Germinal center (tissue), 1 donor: Measurements from ENCODE around the gene TNK2.
A peak's percentile ranks its signal among the peaks of the same experiment; 100 is the strongest.
"Not testable (repeated sequence)": the region's sequence is repeated elsewhere in the genome, so short reads cannot be mapped to it uniquely, and the experiment has no call there.

ENCODE experiments used
- DNase-seq: peaks from one replicate; pipeline ENCODE4 v3.0.0; 2012; ENCODE audit warnings: mixed read lengths, low spot score

The TNK2 gene

DNA sequence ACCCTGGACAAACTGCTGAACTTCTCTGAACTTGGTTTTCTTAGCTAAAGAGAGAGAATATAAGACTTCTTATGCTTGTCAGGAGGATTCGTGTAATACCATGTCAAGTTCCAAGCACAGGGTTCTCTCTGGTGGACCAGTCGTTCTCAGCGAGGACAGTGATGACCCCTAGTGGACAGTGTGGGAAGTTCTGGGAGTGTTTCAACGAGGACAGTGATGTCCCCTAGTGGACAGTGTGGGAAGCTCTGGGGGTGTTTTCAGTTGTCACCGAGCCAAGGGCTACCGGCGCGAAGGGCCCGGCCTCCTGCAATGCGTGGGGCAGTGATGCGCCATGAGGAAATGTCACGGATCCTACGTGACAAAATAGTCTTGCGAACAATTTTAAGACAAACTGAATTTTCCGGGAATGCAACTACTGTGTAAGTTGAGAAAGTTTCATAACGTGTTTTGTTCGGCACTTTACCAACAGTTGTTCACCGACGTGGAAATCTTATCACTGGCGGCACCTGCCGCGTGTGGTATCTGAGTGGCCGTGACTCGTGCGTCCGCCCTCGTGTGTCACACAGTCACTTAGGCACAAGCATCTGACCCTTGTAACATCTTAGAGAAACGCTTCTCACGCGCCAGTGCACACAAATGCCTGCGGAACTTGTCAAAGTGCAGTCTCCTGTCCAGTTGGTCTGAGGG lies 57.4 kb downstream of the TNK2 start:
- DNase-seq: peak; percentile 85

DNA sequence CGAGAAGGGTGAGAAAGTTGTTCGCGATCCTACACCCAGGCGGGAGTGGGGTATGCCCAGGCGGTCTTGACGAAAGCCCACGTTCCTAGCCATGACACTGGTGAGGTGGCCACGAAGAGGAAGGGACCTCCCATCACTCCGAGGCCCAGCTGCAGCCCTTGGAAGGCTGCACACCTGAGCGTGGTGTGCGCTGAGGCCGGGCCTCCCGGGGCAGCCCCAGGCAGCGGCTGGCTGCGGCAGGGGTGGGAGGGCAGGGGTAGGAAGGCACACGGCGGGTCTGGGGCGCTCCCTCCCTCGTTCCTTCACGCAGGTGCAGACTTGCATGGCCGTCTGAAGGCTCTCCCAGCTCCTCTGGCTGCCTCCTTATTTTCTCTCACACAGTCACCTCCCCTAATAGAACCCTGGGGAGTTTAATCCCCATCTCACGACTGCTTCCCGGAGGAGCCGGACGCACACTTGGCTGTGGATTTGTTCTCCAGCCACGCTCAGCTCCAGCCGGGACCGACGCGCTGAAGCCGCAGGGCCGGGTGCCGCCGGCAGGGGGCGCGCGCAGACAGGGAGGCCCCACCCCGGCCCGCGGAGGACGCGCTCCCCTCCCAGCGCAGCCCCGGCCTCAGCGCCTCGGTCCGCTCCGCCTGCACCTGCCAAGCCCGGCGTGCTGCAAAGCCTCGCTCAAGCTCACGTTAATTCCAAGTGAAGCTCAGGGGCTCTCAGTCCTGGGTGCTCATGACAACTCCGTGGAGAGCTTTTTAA lies 58.9 kb downstream of the TNK2 start:
- DNase-seq: peak; percentile 75

DNA sequence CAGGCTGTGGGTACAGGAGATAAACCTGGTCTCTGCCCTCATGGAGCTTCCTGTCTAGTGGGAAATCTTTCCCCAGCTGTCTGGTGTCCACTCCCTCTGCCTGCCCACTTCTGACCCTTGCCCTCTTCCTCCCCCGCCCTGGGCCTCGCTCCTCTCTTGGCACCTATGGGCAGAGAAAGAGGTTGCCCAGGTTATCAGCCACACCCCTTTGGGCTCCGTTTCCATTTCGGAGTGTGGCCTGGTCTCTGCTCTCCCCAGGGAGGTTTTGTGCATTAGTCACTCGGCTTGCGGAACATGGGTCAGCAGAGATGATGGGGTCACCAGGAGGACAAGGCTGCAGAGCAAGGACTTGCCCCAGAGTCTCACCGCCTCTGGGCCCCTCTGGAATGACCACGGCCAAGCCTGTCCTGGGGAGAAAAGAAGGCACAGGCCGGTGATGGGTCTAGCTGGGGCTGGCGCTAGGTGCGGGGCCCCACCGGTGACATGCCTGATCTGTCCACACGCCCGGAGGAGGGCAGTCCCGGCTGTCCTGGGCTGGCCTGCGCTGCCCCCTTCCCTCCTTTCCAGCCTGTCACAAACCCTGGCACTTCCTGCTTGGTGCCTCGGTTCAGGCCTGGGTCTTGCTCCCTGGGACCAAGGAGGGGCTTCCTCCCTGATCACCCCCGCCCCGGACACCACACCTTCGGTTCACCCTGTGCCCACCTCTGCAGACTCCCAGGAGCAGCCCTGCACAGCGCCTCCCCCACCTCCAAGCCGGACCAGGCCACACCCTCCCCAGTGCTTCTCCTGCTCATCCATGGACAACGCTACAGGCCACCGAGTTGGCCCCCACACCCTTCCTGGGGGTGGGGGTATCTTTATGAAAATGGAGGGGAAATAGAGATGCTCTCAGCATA lies 61.0 kb downstream of the TNK2 start:
- DNase-seq: no peak

DNA sequence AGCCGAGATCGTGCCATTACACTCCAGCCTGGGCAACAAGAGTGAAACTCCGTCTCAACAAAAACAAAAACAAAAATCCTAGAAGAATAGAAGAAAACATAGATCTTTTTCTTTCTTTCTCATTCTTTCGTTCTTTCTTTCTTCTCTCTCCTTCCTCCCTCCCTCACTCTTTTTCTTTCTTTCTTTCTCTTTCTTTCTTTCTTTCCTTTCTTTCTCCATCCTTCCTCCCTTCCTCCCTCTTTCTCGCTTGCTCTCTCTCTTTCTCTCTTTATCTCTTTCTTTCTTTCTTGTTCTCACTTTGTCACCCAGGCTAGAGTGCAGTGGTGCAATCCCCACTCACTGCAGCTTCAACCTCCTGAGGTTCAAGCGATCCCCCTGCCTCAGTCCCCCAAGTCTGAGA lies 62.9 kb downstream of the TNK2 start:
- no peak for DNase-seq

DNA sequence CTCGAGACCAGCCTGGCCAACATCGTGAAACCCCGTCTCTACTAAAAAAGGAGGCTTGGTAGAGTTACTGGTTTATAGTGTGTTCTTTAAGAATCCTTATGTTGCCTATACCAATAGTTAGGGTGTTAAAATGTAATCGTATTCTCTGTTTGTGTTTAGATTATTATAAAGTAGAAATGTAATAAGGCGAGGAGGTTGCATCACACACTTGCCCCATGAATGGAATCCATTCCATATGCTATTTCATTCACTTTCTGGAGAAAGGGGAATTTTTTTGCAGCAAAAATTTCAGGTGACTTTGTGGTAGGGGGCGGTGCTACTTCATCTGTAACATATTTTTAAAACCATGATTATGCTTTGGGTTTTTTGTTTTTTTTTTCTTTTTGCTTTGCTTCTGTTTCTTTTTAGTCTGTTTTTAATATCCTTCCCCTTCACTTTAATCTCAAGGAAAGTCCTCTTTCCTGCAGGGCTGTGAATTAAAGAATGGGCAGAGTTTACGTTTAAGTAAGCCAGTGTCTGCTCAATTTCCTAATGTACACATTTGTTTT lies 63.6 kb downstream of the TNK2 start:
- no peak for DNase-seq

DNA sequence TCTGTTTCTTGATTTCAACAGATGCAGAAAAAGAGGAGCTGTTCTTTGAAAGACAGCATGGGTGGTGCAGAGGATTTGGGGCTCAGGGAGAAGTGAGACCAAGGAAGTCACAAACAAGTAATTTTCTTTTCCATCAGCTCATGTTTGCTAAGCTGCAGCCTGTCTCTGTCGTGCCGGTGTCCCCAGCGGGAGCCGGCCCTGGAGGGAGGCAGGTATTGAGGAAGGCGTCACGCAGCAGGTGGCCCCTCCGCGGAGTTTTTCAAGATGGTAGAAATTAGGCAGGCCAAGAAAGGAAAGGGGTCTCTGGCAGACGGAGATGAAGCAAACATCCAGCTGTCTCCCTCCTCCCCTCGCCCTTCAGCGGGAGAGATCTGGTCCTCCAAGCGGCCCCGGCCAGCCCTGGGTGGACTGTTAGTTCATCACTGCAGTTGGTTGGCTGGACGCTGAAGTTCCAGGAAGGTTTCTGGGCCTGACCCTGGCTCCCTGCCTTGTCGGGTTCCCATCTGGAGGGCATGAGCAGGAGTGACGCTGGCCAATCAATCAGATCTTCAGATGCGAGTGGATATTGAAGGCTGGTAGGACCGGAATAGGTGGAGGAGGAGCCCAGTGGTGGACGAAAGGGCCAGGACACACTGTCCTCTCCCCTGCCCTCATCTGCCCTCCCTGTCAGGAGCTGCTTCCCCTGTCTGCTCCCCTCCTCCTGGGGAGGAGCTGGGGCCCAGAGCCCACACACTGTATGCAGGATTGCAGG lies 68.9 kb downstream of the TNK2 start:
- no peak for DNase-seq

DNA sequence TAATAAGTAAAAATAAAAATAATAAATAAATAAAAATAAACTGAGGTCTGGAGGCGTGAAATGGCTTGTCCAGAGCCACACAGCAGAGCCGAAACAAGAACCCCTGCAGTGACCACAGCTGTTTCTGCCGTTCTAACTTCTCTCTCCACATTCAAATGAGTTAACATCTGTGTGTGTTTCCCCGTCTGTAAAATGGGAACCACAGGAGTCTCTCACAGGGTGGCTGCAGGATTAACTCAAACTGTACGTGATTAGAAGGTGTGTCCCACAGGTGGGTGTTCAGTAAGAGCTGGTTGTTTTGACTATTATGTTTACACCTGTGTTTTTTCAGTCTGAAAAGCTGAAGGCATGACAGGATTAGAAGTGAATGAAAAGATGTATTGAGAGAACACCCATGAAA lies 69.6 kb downstream of the TNK2 start:
- peak; percentile 42 for DNase-seq

DNA sequence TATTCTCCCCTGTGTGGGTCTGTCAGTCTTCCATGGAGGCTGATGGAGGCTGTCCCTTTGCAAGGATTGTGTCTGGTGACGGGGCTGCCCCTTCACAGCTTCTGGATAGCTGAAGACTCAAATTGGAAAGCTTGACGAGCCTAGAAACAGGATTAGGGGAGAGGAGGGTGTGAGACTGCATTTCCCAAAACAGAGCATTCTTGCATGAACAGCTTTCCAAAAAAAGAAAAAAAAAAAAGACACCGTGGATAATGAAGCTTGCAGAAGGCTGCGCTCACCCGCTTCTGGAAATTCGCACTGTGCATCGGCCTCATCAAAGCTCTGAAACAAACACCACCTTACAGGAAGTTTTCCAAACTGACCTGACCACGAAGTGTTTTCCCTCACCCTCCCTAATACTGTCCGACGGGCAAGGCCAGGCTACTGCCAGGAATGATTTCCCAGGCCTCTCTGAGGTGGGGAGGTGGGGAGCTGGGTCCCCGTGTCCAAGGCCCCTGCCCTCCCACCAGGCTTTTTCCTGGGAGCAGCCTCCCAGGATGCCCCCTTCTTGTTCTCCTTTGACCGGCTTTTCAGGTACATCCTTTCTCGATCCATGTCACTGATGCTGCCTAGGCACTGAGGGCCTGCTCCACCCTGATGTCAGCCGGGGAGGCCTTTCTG lies 71.7 kb downstream of the TNK2 start:
- DNase-seq: no peak

DNA sequence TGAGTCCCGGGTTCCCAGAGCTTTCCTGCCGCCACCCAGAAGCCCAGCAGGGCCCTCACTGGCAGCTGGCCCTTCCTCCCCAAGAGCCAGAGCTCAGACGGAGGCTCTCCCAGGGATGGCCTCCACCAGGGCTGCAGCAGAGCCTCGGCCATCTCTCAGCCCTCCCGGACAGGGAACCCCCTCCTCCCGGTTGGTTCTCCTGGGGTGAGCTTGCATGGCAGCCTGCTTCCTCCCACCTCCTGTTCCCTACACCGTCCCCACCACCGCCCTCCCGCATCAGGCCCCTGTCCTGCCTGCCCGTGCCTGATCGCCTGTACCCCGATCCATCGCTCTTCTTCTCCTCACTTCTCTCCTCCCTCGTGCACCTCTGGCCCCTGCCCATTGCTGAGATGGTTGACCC lies 72.6 kb downstream of the TNK2 start:
- no peak for DNase-seq

DNA sequence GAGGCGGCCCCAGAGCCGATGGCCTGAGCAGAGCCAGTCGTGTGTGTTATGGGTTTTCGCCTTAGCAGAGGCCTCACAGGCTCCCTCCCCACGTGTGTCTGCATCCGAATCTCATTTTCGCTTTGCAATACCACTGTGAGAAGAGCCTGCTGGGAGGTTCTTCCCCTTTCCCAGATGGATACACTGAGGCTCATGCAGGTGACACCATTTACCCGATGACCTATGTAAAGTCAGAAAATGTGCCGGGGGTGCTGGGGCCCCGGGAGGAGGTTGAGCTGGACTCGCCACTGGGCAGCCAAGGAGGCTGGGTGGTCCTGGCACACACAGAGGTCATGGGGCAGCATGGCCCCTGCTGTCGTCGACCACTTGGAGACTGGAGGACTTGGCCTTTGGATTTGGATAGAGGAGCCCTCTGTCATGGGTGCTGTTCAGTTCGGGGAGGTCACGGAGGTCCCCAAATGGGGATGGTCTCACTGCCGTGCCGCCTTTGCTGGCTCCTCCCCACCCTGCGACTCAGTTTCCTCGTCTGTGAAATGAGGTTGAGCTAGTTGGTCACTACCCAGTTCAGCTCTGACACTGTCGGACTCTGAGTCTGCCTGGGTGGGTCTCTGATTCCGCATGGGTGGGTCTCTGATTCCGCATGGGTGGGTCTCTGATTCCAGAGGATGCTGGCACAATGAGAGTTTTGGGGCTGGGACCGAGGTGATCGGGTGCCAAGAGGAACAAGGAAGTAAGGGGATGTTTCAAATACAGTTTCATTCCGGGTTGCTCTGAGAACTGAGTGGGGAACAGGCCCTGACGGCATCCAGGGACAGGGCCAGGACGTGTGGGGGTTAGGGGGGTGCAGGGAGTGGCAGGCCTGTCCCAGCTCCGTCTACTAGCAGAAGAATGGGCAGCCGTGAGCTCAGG lies 73.4 kb downstream of the TNK2 start:
- no peak for DNase-seq

DNA sequence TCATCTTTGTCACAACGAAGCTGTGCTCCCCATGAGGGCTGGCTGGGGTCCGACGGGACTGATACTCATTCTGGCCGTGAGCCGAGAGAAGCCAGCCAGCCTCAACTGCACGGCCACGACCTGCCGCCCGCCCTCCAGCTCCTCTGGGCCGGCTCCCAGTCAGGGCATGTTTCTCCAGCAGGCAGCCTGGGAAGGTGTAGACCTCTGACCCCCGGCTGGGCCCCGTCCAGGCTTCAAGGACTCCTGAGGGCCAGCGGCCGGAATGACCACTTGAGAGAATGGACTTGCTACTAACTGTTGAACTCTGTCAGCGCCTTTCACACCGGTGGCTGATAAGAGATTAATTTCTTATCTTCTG lies 78.5 kb downstream of the TNK2 start:
- no peak for DNase-seq

DNA sequence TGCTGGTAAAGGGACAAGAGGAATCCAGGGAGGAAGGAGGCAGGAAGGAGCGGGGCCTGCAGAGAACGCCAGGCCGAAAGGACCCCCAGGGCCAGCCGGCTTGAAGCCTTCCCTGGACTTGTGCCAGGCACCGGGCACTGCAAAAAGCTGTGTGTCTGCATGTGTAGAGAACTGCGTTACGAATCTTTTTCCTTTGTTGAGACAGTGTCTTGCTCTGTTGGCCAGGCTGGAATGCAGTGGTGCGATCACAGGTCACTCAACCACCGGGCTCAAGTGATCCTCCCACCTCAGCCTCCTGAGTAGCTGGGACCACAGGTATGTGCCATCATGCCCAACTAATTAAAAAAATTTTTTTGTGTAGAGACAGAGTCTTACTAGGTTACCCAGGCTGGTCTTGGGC lies 79.6 kb downstream of the TNK2 start:
- DNase-seq: no peak

DNA sequence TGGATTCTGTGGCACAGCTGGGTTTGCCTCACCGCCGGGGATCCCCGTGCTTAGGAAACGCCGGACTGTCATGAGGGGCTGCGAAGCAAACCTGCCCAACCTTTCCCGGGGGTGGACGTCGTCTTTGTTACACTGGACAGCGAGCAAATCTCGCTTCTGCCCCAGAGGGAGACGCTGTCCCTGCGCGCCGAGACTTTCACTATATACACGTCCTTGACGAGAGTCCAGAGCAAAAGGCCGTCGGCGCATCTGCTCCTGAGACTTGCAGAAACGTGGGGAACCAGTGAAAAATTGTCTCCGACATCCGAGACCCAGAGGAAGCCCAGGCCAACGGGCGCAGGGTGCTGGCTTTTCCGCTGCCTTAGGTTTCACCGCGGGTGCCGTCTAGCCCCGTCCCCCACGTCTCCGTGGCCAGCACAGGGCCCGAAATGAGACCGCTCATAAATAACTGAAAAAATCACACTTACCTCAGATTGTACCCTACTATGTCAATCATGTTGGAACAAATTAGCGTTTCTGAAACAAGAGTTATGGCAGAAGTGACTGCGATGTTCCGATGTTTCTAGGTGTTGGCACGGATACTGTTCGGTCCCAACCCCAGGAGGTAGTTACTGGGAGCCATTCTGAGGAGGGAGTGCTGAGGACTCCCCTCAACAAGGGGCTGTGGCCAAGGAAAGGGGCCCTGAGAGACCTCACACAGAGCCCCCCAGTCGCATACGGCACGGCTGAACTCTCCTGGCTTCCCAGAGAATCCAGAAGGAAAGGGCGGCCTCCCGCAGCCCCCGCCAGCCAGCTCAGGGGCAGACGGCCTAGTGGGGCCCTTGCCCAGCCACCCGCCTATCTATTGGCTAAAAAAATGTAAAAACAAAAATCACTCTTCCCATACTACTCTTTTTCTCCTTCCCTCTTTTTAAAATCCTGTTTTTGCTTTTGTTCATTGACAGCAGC lies 82.2 kb downstream of the TNK2 start:
- DNase-seq: no peak

DNA sequence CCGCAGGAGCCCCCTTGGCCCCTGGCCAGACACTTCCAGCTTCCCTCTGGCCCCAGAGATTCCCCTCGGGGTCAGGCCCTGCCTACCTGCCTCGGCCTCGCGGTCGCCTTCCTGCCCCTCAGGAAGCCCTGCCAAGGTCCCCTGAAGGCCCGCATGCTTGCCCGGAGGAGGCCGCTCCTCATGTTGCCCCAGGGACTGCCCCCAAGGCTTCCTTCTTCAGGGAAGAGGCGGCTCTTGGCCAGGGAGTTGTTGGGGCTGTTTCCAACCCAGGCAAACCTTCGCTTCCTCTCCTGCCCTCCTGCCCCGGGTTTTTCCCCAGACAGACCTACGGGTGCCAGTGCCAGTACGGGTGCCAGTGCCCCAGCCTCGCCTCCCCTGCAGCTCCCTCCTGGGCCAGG lies 83.2 kb downstream of the TNK2 start:
- no peak for DNase-seq

DNA sequence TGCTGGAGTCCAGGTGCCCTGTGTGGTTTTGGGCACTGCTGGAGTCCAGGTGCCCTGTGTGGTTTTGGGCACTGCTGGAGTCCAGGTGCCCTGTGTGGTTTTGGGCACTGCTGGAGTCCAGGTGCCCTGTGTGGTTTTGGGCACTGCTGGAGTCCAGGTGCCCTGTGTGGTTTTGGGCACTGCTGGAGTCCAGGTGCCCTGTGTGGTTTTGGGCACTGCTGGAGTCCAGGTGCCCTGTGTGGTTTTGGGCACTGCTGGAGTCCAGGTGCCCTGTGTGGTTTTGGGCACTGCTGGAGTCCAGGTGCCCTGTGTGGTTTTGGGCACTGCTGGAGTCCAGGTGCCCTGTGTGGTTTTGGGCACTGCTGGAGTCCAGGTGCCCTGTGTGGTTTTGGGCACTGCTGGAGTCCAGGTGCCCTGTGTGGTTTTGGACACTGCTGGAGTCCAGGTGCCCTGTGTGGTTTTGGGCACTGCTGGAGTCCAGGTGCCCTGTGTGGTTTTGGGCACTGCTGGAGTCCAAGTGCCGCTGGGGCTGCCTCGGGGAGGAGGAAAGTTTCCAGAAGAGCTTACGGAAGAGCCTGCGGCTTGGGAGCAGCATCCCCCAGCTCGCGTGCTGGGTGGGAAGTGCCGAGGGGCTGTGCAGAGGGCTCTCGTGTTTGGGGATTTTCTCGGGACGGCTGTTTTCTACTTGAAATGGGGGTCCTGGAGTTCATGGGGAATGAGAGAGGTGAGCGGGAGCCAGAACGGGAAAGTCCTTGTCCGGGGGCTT lies 83.7 kb downstream of the TNK2 start:
- DNase-seq: not testable (repeated sequence)

DNA sequence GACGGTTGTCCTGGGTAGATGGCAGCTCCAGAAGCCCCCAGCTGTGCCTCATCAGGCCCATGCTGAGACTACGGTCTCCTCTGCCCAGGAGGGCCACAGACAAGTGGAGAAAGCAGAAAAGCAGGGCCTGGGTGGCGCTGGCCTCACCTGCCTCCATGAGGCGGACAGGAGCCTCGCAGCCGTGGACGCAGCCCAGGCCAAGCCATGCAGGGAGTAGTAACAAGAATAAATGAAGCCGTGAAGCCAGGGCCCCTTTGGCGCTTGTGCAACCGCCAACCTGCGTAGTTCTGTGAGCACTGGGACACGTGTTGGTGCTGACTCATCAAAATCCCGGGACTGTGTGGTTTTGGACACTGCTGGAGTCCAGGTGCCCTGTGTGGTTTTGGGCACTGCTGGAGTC lies 84.4 kb downstream of the TNK2 start:
- no peak for DNase-seq

DNA sequence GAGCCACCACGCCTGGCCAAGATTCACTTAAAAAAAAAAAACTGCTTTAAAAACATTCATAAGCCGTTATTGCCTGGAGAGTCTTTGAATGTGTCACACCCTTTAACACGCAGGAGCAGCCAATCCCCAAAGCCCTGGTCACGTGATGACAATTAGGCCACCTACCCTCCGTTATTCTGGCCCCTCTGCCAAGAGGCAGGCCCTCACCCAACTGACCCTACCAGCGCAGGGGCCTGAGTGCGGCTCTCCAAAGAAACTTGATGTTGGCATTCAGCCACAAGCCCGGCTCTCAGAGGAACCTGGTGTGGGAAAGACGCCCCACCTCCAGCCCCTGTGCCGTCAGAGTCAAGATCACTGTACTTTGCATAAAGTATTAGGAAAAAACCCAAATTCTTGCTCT lies 85.1 kb downstream of the TNK2 start:
- no peak for DNase-seq

DNA sequence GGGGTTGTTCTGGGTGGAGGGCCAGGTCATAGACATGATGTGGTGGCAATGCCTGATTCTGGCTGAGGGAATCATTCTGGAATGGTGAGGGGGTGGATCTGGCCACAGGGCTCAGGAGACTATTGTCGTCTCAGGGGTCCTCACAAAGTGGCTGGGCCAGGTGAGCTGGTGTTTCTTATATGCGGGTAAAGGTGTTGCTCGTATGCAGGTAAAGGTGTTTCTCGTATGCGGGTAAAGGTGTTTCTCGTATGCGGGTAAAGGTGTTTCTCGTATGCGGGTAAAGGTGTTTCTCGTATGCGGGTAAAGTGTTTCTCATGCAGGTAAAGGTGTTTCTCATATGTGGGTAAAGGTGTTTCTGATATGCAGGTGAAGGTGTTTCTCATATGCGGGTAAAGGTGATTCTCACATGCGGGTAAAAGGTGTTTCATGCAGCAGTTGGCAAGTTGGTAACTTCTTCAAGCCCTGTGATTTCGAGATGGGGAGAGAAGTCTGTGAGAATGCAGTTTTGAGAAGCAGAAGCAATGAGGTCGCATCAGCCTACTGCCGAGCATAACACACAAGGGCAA lies 86.1 kb downstream of the TNK2 start:
- no peak for DNase-seq
